K562 (cell line): ENCODE results near the gene EIF2S1. TPM values are rescaled to one million over a fixed set of nuclear protein-coding genes. Genes with fewer than 3 reads are reported as not detected.

Experiments
- ATAC-seq: fragments of 200-7000 bp; cut with Tn5 transposase; 3 replicates; pipeline ENCODE4 v1.9.1; 2020; ENCODE audit warnings: moderate library complexity
- BruUV-seq: library from RNA; stranded (reverse); fragments of 400-500 nt; replicated peaks from 2 replicates; lab custom pipeline; 2021; lab: Mats Ljungman, UMichigan
- CTCF ChIA-PET: fragments of 300-600 bp; formaldehyde crosslinking; extraction: SDS; loops from one replicate; lab custom pipeline; 2021; ENCODE audit warnings: low intra/inter-chr PET ratio; lab: Yijun Ruan, JAX
- POLR2A ChIA-PET: fragments of 300-600, 350-650 bp; sonication (Branson Sonifier 250); formaldehyde crosslinking; extraction: SDS; loops from one replicate; lab custom pipeline; 2021; ENCODE audit warnings: antibody characterized with exemption, inconsistent platforms; lab: Yijun Ruan, JAX
- DNase-seq, 4 experiments: peaks; one replicate each; pipeline versions ENCODE4 v3.0.0 to v3.0.0-alpha.2; 2011 to 2018; ENCODE audit warnings: low spot score in 3 of 4, mixed read lengths in 3 of 4; ENCODE audit errors: extremely low read depth in 1 of 4
- FAIRE-seq: peaks from 2 replicates; lab custom pipeline; 2011; peaks lifted over from hg19 to GRCh38; lab: Jason Lieb, UNC
- H2AFZ ChIP-seq: 2 replicates; pipeline ENCODE4 v1.6.0; 2011; ENCODE audit warnings: low read depth, low read length, control low read depth, inconsistent platforms
- H3K27ac ChIP-seq: fragments of 200-600 bp; 3 replicates; pipeline ENCODE4 v1.8.0; 2011; ENCODE audit warnings: low read depth, mild to moderate bottlenecking, control low read depth, inconsistent platforms, low read length, moderate library complexity, mixed read lengths; ENCODE audit errors: extremely low read depth
- H3K27me3 ChIP-seq, 2 experiments: fragments of 300-600 bp in 1 of 2; 2 replicates in 1 of 2; 3 replicates in 1 of 2; pipeline versions ENCODE4 v1.6.0 to v1.8.0; 2011; ENCODE audit warnings: inconsistent platforms in 2 of 2, low read length in 2 of 2, mild to moderate bottlenecking in 1 of 2, mixed read lengths in 1 of 2, moderate library complexity in 1 of 2; ENCODE audit not compliant: control insufficient read depth in 2 of 2, insufficient read depth in 2 of 2
- H3K36me3 ChIP-seq: fragments of 300-600 bp; 3 replicates; pipeline ENCODE4 v1.8.0; 2011; ENCODE audit warnings: mild to moderate bottlenecking, low read length, inconsistent platforms; ENCODE audit not compliant: control insufficient read depth, insufficient read depth
- H3K4me1 ChIP-seq, 2 experiments: fragments of 200-600 bp in 1 of 2; replicated peaks in 1 of 2; 2 replicates in 1 of 2; 3 replicates in 1 of 2; pipeline versions ENCODE4 v1.5.1 to v1.8.0; 2011; ENCODE audit warnings: inconsistent platforms in 2 of 2, low read length in 2 of 2, mild to moderate bottlenecking in 1 of 2, mixed read lengths in 1 of 2, moderate library complexity in 1 of 2; ENCODE audit not compliant: control insufficient read depth in 2 of 2, insufficient read depth in 2 of 2
- H3K4me2 ChIP-seq: 2 replicates; pipeline ENCODE4 v1.6.1; 2011; ENCODE audit warnings: low read length, control low read depth, inconsistent platforms, mixed read lengths; ENCODE audit not compliant: insufficient read depth
- H3K4me3 ChIP-seq: fragments of 200-600 bp; sonication (generic), shearing (Covaris generic); 2 replicates; pipeline ENCODE4 v1.5.1; 2016; ENCODE audit warnings: control low read depth, inconsistent platforms
- H3K79me2 ChIP-seq: fragments of 200-600 bp; 3 replicates; pipeline ENCODE4 v1.8.0; 2011; ENCODE audit warnings: low read length, inconsistent platforms; ENCODE audit not compliant: control insufficient read depth, insufficient read depth
- H3K9ac ChIP-seq, 2 experiments: 2 replicates each; pipeline versions ENCODE4 v1.6.0 to v1.6.1; 2011; ENCODE audit warnings: low read depth in 2 of 2, low read length in 2 of 2, control low read depth in 1 of 2, inconsistent platforms in 1 of 2, mild to moderate bottlenecking in 1 of 2, mixed read lengths in 1 of 2; ENCODE audit not compliant: insufficient read depth in 1 of 2
- H3K9me1 ChIP-seq: one replicate; pipeline ENCODE4 v1.6.0; 2011; ENCODE audit warnings: inconsistent platforms, mild to moderate bottlenecking, low read length, moderate library complexity; ENCODE audit not compliant: control insufficient read depth, insufficient read depth
- H3K9me3 ChIP-seq: replicated peaks from 2 replicates; pipeline ENCODE4 v1.5.1; 2011; ENCODE audit warnings: low read depth, low read length, inconsistent platforms; ENCODE audit not compliant: control insufficient read depth, insufficient read depth
- H4K20me1 ChIP-seq: replicated peaks from 2 replicates; pipeline ENCODE4 v1.6.1; 2011; ENCODE audit warnings: low read length, inconsistent platforms, mixed read lengths; ENCODE audit not compliant: control insufficient read depth, insufficient read depth
- ATF1 ChIP-seq, 2 experiments: fragments of 450-650 bp in 1 of 2; IDR thresholded peaks; 2 replicates each; pipeline ENCODE4 v1.6.1; 2016; ENCODE audit warnings: missing compliant biosample characterization in 1 of 2, missing genetic modification characterization in 1 of 2
- C11orf30 ChIP-seq: fragments of 450-650 bp; IDR thresholded peaks from 2 replicates; pipeline ENCODE4 v1.6.1; 2016; ENCODE audit warnings: low read depth, mild to moderate bottlenecking
- HES1 ChIP-seq: fragments of 450-650 bp; IDR thresholded peaks from 2 replicates; pipeline ENCODE4 v1.6.1; 2016; ENCODE audit warnings: low read depth, mild to moderate bottlenecking, moderate library complexity
- SREBF2 ChIP-seq: sonication (generic); formaldehyde crosslinking; IDR thresholded peaks from 2 replicates; pipeline ENCODE4 v1.4.0; 2020; ENCODE audit warnings: mild to moderate bottlenecking, missing genetic modification reagents
- TAL1 ChIP-seq: fragments of 450-650 bp; IDR thresholded peaks from 2 replicates; pipeline ENCODE4 v1.6.1; 2016; ENCODE audit warnings: mild to moderate bottlenecking
- ZBTB17 ChIP-seq: fragments of 450-650 bp; formaldehyde crosslinking; IDR thresholded peaks from 2 replicates; pipeline ENCODE4 v1.4.0; 2020; ENCODE audit warnings: mild to moderate bottlenecking
- ZBTB8A ChIP-seq: fragments of 450-650 bp; IDR thresholded peaks from 2 replicates; pipeline ENCODE4 v1.6.1; 2018; ENCODE audit warnings: mild to moderate bottlenecking, moderate library complexity; ENCODE audit not compliant: partially characterized antibody
- ZEB2 ChIP-seq: fragments of 450-650 bp; IDR thresholded peaks from 2 replicates; pipeline ENCODE4 v1.6.1; 2016
- ZFP1 ChIP-seq: fragments of 450-650 bp; formaldehyde crosslinking; IDR thresholded peaks from 2 replicates; pipeline ENCODE4 v1.4.0; 2020; ENCODE audit warnings: mild to moderate bottlenecking, mixed read lengths
- ZKSCAN3 ChIP-seq: fragments of 250-450 bp; sonication (Bioruptor Pico); IDR thresholded peaks from 2 replicates; pipeline ENCODE4 v1.4.0; 2020
- ZNF316 ChIP-seq: fragments of 450-650 bp; IDR thresholded peaks from 2 replicates; pipeline ENCODE4 v1.6.1; 2016
- ZNF408 ChIP-seq: fragments of 250-450 bp; sonication (Bioruptor Pico); IDR thresholded peaks from 2 replicates; pipeline ENCODE4 v1.4.0; 2020; ENCODE audit warnings: low read depth, mild to moderate bottlenecking, moderate library complexity
- ZNF431 ChIP-seq: sonication (generic); formaldehyde crosslinking; IDR thresholded peaks from 2 replicates; pipeline ENCODE4 v1.8.0; 2022; ENCODE audit warnings: mild to moderate bottlenecking, missing genetic modification reagents
- ZNF699 ChIP-seq: fragments of 250-450 bp; sonication (Bioruptor Pico); IDR thresholded peaks from 2 replicates; pipeline ENCODE4 v1.8.0; 2021; ENCODE audit warnings: mild to moderate bottlenecking, moderate library complexity; ENCODE audit not compliant: insufficient replicate concordance
- ZNF79 ChIP-seq: fragments of 250-450 bp; sonication (Bioruptor Pico); IDR thresholded peaks from 2 replicates; pipeline ENCODE4 v1.4.0; 2020; ENCODE audit warnings: low read depth, mild to moderate bottlenecking, moderate library complexity
- WGBS: fragments of 100-300 bp; shearing (Covaris generic); methylation state at CpG from one replicate; pipeline ENCODE4 v1.1.6; 2016; ENCODE audit warnings: low coverage, mixed read lengths; ENCODE audit not compliant: insufficient coverage; ENCODE audit errors: missing lambda C conversion rate; 5-methylcytosine and 5-hydroxymethylcytosine counted together
- in situ Hi-C: fragments of 300-500 bp; cut with MboI; formaldehyde crosslinking; loops from 4 replicates; pipeline ENCODE4 v1.15.0; 2018; ENCODE audit warnings: inconsistent platforms, mixed read lengths
- intact Hi-C: fragments of 100-400 bp; cut with micrococcal nuclease; formaldehyde crosslinking; loops from 2 replicates; pipeline ENCODE4 v1.14.2; 2022
- polyA plus RNA-seq, 8 experiments: library from polyadenylated mRNA; depleted of rRNA in 4 of 8; stranded (reverse) in 5 of 8; unstranded in 3 of 8; fragments of >200 nt; fragmentation: Nextera tagmentation in 2 of 8; fragmentation: Illumina TruSeq in 1 of 8; extraction: Ambion mirVana in 2 of 8; extraction: Trizol in 1 of 8; gene quantifications; 2 replicates each; pipeline versions ENCODE4 v1.2.1 to v1.2.3, GENCODE V29; 2011 to 2014; ENCODE audit warnings: inconsistent platforms in 1 of 8, missing spikeins in 1 of 8
- total RNA-seq, 7 experiments: library from RNA; depleted of rRNA in 6 of 7; stranded (reverse); fragments of >200 nt in 6 of 7; fragmentation: Illumina TruSeq in 2 of 7; extraction: Trizol in 2 of 7; gene quantifications; 2 replicates each; pipeline versions ENCODE4 v1.2.1 to v1.2.3, GENCODE V29; 2011 to 2021; ENCODE audit warnings: low replicate concordance in 1 of 7

Gene EIF2S1
- total and polyA plus RNA-seq, 9 of the 15 experiments (the other 6 are each of a cell fraction or from before 2014, with no cell fraction given) = 216 to 1,018 (median 332) TPM

DNA sequence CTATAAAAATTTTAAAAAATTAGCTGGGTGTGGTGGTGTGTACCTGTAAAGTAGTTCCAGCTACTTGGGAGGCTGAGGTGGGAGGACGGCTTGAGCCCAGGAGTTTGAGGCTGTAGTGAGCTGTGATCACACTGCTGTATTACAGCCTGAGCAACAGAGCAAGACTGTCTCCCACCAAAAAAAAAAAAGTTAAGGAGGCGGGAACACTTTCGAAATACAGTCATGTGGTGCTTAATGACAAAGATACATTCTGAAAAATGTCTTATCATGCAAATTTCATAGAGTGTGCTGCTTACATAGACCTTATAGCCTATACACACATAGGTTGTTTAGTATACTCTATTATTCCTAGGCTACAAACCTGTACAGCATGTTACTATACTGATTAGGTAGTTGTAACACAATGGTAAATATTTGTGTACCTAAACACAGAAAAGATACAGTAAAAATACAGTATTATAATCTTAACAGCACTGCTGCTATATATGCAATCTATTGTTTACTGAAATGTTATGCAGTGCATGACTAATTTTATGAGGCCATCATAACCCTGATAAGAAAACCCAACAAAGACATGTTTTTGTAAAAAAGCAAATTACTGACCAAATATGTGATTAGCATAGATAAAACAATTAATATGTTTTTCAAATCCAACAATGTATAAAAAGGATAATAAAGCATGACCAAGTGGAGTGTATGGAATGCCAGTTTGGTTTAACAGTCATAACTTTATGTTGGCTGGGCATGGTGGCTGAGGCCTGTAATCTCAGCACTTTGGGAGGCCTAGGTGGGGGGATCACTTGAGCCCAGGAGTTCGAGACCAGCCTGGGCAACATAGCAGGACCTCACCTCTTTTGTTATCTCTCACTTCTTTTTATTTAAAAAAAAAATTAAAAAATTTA, 11.4 kb downstream of the EIF2S1 start:
- in situ Hi-C loops (no loop called here), intact Hi-C loops (no loop called here)
- peaks cover 58% of the 10 kb centered on the region for H3K79me2 ChIP-seq
- WGBS = 84% methylated on average over 4 of the region's 4 CpGs
- ChIA-PET POLR2A (interaction anchor here (0.8 to 1.2 kb wide), 2 partner anchors 14 to 71 kb away, joined by 3 to 5 read pairs; no protein-coding TSS in a partner anchor), CTCF (no interaction called here)
- H3K9ac ChIP-seq = no peak overlapping the region
- H4K20me1 ChIP-seq = no peaks in the 10 kb centered on the region
- H2AFZ ChIP-seq = no peak overlapping the region
- H3K9me1 ChIP-seq = no peaks in the 10 kb centered on the region
- H3K27ac ChIP-seq = no peak overlapping the region
- peaks cover 91% of the 10 kb centered on the region for H3K36me3 ChIP-seq
- ATAC-seq (no peak), FAIRE-seq (no peak), DNase-seq (no peak)
- no peaks in the 10 kb centered on the region for H3K9me3 ChIP-seq
- BruUV-seq = no TSS peak
- TF ChIP-seq ZNF431 (no peak), ZNF316 (peak; percentile 52), ZFP1 (CRISPR knock-in tag) (no peak), ZKSCAN3 (CRISPR knock-in tag) (no peak), TAL1 (no peak), ZNF79 (CRISPR knock-in tag) (no peak), HES1 (no peak), SREBF2 (CRISPR knock-in tag) (no peak), ATF1 (CRISPR knock-in tag; IDR thresholded peaks at IDR 0.05) (no peak), ATF1 (tag; IDR thresholded peaks at IDR 0.05) (no peak), ZEB2 (no peak), ZBTB17 (CRISPR knock-in tag) (no peak), C11orf30 (0 out of 2 replicates have a peak, but pooled peaks have one; percentile 34), ZNF408 (CRISPR knock-in tag) (no peak), ZBTB8A (no peak), ZNF699 (CRISPR knock-in tag) (no peak)
- H3K4me1 ChIP-seq = no peaks in the 10 kb centered on the region; a peak in 1 of 5 replicates
- H3K27me3 ChIP-seq = no peaks in the 10 kb centered on the region
- no peak overlapping the region for H3K4me3 ChIP-seq
- H3K4me2 ChIP-seq = no peak overlapping the region
